A673 (cell line): ENCODE data around the gene USE1. TPM values are rescaled to one million over a fixed set of nuclear protein-coding genes. Genes with fewer than 3 reads are reported as not detected.

ENCODE experiments used
- BruUV-seq: library from RNA; stranded (reverse); fragments of 400-500 nt; replicated peaks from 2 replicates; lab custom pipeline; 2021; lab: Mats Ljungman, UMichigan
- CTCF ChIA-PET: fragments of 300-600 bp; sonication (Branson Sonifier 250); formaldehyde crosslinking; loops from one replicate; lab custom pipeline; 2022; ENCODE audit warnings: antibody characterized with exemption; lab: Charles Lee
- POLR2A ChIA-PET: fragments of 300-600 bp; sonication (Branson Sonifier 250); formaldehyde crosslinking; loops from one replicate; lab custom pipeline; 2022; ENCODE audit warnings: antibody characterized with exemption; ENCODE audit not compliant: low non-redundant PET; lab: Charles Lee
- DNase-seq: peaks from one replicate; pipeline ENCODE4 v3.0.0-alpha.2; 2015; ENCODE audit warnings: low spot score
- H3K27ac ChIP-seq: fragments of 200-600 bp; sonication (generic); 2 replicates; pipeline ENCODE4 v1.5.1; 2016; ENCODE audit warnings: mixed run types, low read depth, mild to moderate bottlenecking, mixed read lengths, antibody characterized with exemption, low read length; ENCODE audit not compliant: poor library complexity, severe bottlenecking
- H3K27me3 ChIP-seq: fragments of 200-600 bp; sonication (generic); replicated peaks from 2 replicates; pipeline ENCODE4 v1.6.1; 2017; ENCODE audit warnings: mixed run types, low read depth, mild to moderate bottlenecking, mixed read lengths, antibody characterized with exemption, low read length; ENCODE audit not compliant: insufficient read depth, poor library complexity
- H3K36me3 ChIP-seq: fragments of 200-600 bp; sonication (generic); 2 replicates; pipeline ENCODE4 v1.6.1; 2016; ENCODE audit warnings: mixed run types, mild to moderate bottlenecking, mixed read lengths, antibody characterized with exemption, low read length; ENCODE audit not compliant: insufficient read depth, poor library complexity, severe bottlenecking
- H3K4me1 ChIP-seq: fragments of 200-600 bp; sonication (generic); 2 replicates; pipeline ENCODE4 v1.6.1; 2017; ENCODE audit warnings: mixed run types, mild to moderate bottlenecking, mixed read lengths, antibody characterized with exemption, low read length; ENCODE audit not compliant: insufficient read depth, poor library complexity, severe bottlenecking
- H3K4me3 ChIP-seq: fragments of 200-600 bp; sonication (generic); 2 replicates; pipeline ENCODE4 v1.5.1; 2016; ENCODE audit warnings: low read depth, mixed run types, mild to moderate bottlenecking, mixed read lengths, low read length; ENCODE audit not compliant: poor library complexity, severe bottlenecking
- H3K9me3 ChIP-seq: fragments of 200-600 bp; sonication (generic); 2 replicates; pipeline ENCODE4 v1.6.1; 2016; ENCODE audit warnings: mixed run types, low read depth, mild to moderate bottlenecking, mixed read lengths, antibody characterized with exemption, low read length; ENCODE audit not compliant: poor library complexity, severe bottlenecking
- CTCF ChIP-seq: fragments of 300-800, 200-600 bp; sonication (generic); conservative IDR thresholded peaks from 2 replicates; pipeline ENCODE4 v1.5.1; 2017; ENCODE audit warnings: low read depth, mild to moderate bottlenecking, antibody characterized with exemption, low read length, moderate library complexity, mixed read lengths
- EZH2 ChIP-seq: fragments of 200-600 bp; sonication (generic); IDR thresholded peaks from 2 replicates; pipeline ENCODE4 v1.6.1; 2017; ENCODE audit warnings: borderline replicate concordance, low read depth, mild to moderate bottlenecking, mixed read lengths, antibody characterized with exemption, low read length; ENCODE audit not compliant: poor library complexity, severe bottlenecking
- intact Hi-C: fragments of 100-400 bp; cut with micrococcal nuclease; formaldehyde crosslinking; loops from one replicate; pipeline ENCODE4 v1.10.0; 2022; ENCODE audit not compliant: unreplicated experiment
- total RNA-seq: library from RNA; stranded (reverse); gene quantifications from 2 replicates; pipeline ENCODE4 v1.2.3, GENCODE V29; 2021

Gene USE1
- total RNA-seq, 1 experiment from 2014 or later = 32.1 TPM

- H3K4me1 ChIP-seq = no peaks in the 10 kb centered on the region
- no peaks in the 10 kb centered on the region for H3K9me3 ChIP-seq
- intact Hi-C loops = no loop called here
- no peaks in the 10 kb centered on the region for H3K36me3 ChIP-seq
- H3K4me3 ChIP-seq = no peak overlapping the region
- BruUV-seq = no TSS peak
- no peak for DNase-seq
- POLR2A ChIA-PET = no interaction called here
- H3K27ac ChIP-seq = no peak overlapping the region
- TF ChIP-seq EZH2 = no peak
- TF ChIP-seq CTCF = no peak
- CTCF ChIA-PET = no interaction called here
- no peaks in the 10 kb centered on the region for H3K27me3 ChIP-seq
Observed at GRCh38 chr19:17180997-17181702, 34.0 kb upstream of the USE1 start.

GRCh38 chr19:17183271-17183761 lies 31.8 kb upstream of the USE1 start:
- intact Hi-C loops = no loop called here
- H3K36me3 ChIP-seq = peaks cover 4% of the 10 kb centered on the region
- H3K9me3 ChIP-seq = no peaks in the 10 kb centered on the region
- H3K4me1 ChIP-seq = no peaks in the 10 kb centered on the region
- H3K27ac ChIP-seq = no peak overlapping the region
- ChIA-PET POLR2A (no interaction called here), CTCF (no interaction called here)
- H3K4me3 ChIP-seq = no peak overlapping the region
- BruUV-seq = no TSS peak
- DNase-seq = no peak
- no peaks in the 10 kb centered on the region for H3K27me3 ChIP-seq
- TF ChIP-seq CTCF = no peak
- TF ChIP-seq EZH2 = no peak

GRCh38 chr19:17183858-17184321 lies 31.3 kb upstream of the USE1 start:
- intact Hi-C loops = no loop called here
- H3K27ac ChIP-seq = no peak overlapping the region
- no peaks in the 10 kb centered on the region for H3K9me3 ChIP-seq
- peaks cover 4% of the 10 kb centered on the region for H3K36me3 ChIP-seq
- H3K4me3 ChIP-seq = no peak overlapping the region
- ChIA-PET POLR2A (no interaction called here), CTCF (no interaction called here)
- TF ChIP-seq CTCF (no peak), EZH2 (no peak)
- no peak for DNase-seq
- H3K27me3 ChIP-seq = no peaks in the 10 kb centered on the region
- TSS peak; percentile 24 for BruUV-seq
- no peaks in the 10 kb centered on the region for H3K4me1 ChIP-seq
